ENCODE data around the gene KCNC1.

KCNC1 gene

GRCh38 chr11:17828311-17828751, 93.8 kb downstream of the KCNC1 start:
- no peaks in the 10 kb centered on the region for H3K9me3 ChIP-seq (ENCODE audit: insufficient read depth, low read depth, low read length)
- H3K36me3 ChIP-seq (ENCODE audit: insufficient read depth, low read length): no peaks in the 10 kb centered on the region
- no peak overlapping the region for H3K9ac ChIP-seq (ENCODE audit: low read depth, low read length, poor library complexity, severe bottlenecking)
- TF ChIP-seq EZH2phosphoT487 (IDR thresholded peaks at IDR 0.05; ENCODE audit: borderline replicate concordance) (no peak), CTCF (conservative IDR thresholded peaks at IDR 0.05; ENCODE audit: low read length) (no peak)
- H3K4me3 ChIP-seq (ENCODE audit: low read length, poor library complexity, severe bottlenecking): no peak overlapping the region
- H3K27me3 ChIP-seq (ENCODE audit: insufficient read depth, low read length, poor library complexity, severe bottlenecking): no peaks in the 10 kb centered on the region
- H4K20me1 ChIP-seq (ENCODE audit: insufficient read depth, low read length, poor library complexity, severe bottlenecking): no peaks in the 10 kb centered on the region
- no peak overlapping the region for H3K4me2 ChIP-seq (ENCODE audit: low read depth, low read length, poor library complexity, severe bottlenecking)
- H3K9me2 ChIP-seq (replicated peaks; ENCODE audit: low read depth, low read length): no peaks in the 10 kb centered on the region
- H3F3A ChIP-seq (ENCODE audit: low read depth): no peaks in the 10 kb centered on the region
- no peaks in the 10 kb centered on the region for H3K4me1 ChIP-seq (ENCODE audit: insufficient read depth, low read length, poor library complexity, severe bottlenecking)
- H3K79me2 ChIP-seq (ENCODE audit: insufficient read depth, low read length): no peaks in the 10 kb centered on the region
- no peak overlapping the region for H2AFZ ChIP-seq (ENCODE audit: low read length)

GRCh38 chr11:17831228-17831627, 96.6 kb downstream of the KCNC1 start:
- Histone ChIP-seq H3F3A (ENCODE audit: low read depth) (no peaks in the 10 kb centered on the region), H3K9me2 (replicated peaks; ENCODE audit: low read depth, low read length) (no peaks in the 10 kb centered on the region), H3K4me1 (ENCODE audit: insufficient read depth, low read length, poor library complexity, severe bottlenecking) (no peaks in the 10 kb centered on the region), H3K9me3 (ENCODE audit: insufficient read depth, low read depth, low read length) (no peaks in the 10 kb centered on the region), H3K79me2 (ENCODE audit: insufficient read depth, low read length) (no peaks in the 10 kb centered on the region), H3K36me3 (ENCODE audit: insufficient read depth, low read length) (no peaks in the 10 kb centered on the region), H3K4me3 (ENCODE audit: low read length, poor library complexity, severe bottlenecking) (no peak overlapping the region), H2AFZ (ENCODE audit: low read length) (no peak overlapping the region), H4K20me1 (ENCODE audit: insufficient read depth, low read length, poor library complexity, severe bottlenecking) (no peaks in the 10 kb centered on the region), H3K9ac (ENCODE audit: low read depth, low read length, poor library complexity, severe bottlenecking) (no peak overlapping the region), H3K4me2 (ENCODE audit: low read depth, low read length, poor library complexity, severe bottlenecking) (no peak overlapping the region), H3K27me3 (ENCODE audit: insufficient read depth, low read length, poor library complexity, severe bottlenecking) (no peaks in the 10 kb centered on the region)
- TF ChIP-seq EZH2phosphoT487 (IDR thresholded peaks at IDR 0.05; ENCODE audit: borderline replicate concordance): no peak
- TF ChIP-seq CTCF (conservative IDR thresholded peaks at IDR 0.05; ENCODE audit: low read length): no peak

GRCh38 chr11:17831883-17832282, 97.3 kb downstream of the KCNC1 start:
- H3K4me1 ChIP-seq (ENCODE audit: insufficient read depth, low read length, poor library complexity, severe bottlenecking): no peaks in the 10 kb centered on the region
- TF ChIP-seq EZH2phosphoT487 (IDR thresholded peaks at IDR 0.05; ENCODE audit: borderline replicate concordance): no peak
- no peak for TF ChIP-seq CTCF (conservative IDR thresholded peaks at IDR 0.05; ENCODE audit: low read length)
- no peaks in the 10 kb centered on the region for H3K79me2 ChIP-seq (ENCODE audit: insufficient read depth, low read length)

More at GRCh38 chr11:17831883-17832282, 97.3 kb downstream of the KCNC1 start:
- no peak overlapping the region for H3K4me2 ChIP-seq (ENCODE audit: low read depth, low read length, poor library complexity, severe bottlenecking)
- no peak overlapping the region for H3K9ac ChIP-seq (ENCODE audit: low read depth, low read length, poor library complexity, severe bottlenecking)
- H3K4me3 ChIP-seq (ENCODE audit: low read length, poor library complexity, severe bottlenecking): no peak overlapping the region
- H4K20me1 ChIP-seq (ENCODE audit: insufficient read depth, low read length, poor library complexity, severe bottlenecking): no peaks in the 10 kb centered on the region
- H3K36me3 ChIP-seq (ENCODE audit: insufficient read depth, low read length): no peaks in the 10 kb centered on the region
- H3K9me3 ChIP-seq (ENCODE audit: insufficient read depth, low read depth, low read length): no peaks in the 10 kb centered on the region
- no peaks in the 10 kb centered on the region for H3F3A ChIP-seq (ENCODE audit: low read depth)
- no peaks in the 10 kb centered on the region for H3K9me2 ChIP-seq (replicated peaks; ENCODE audit: low read depth, low read length)
- H2AFZ ChIP-seq (ENCODE audit: low read length): no peak overlapping the region
- no peaks in the 10 kb centered on the region for H3K27me3 ChIP-seq (ENCODE audit: insufficient read depth, low read length, poor library complexity, severe bottlenecking)

All from Loucy (cell line).